ENCODE data around the gene CLDN25. TPM values are rescaled to one million over a fixed set of nuclear protein-coding genes. Genes with fewer than 3 reads are reported as not detected.

Gene CLDN25
- total RNA-seq, 1 donor from 2014 or later, result not detected

DNA sequence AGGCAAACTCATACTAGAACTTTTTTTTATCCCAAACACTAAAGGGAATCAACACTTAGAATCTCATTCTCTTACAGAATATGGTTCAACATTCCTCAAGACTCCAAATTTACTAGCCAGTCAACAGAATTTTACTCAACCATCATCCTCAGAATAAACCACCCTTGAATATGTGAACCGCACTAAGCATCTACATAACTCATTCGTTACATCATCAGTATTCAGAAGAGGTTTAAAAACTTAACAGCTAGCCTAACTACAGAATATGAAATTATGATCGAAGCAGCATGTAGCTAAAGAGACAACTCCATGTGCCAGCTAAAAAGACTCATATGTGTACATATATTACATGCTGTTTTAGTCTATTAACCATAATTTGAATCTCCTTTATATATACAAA lies 47.9 kb downstream of the CLDN25 start:
- H3K9me3 ChIP-seq (ENCODE audit: insufficient read depth, low read depth, low read length), result no peaks in the 10 kb centered on the region
- no peaks in the 10 kb centered on the region for H3K36me3 ChIP-seq (ENCODE audit: insufficient read depth, low read length)
- H2AFZ ChIP-seq (ENCODE audit: low read depth, low read length), result no peak overlapping the region
- H3K79me2 ChIP-seq (ENCODE audit: insufficient read depth, low read length), result no peaks in the 10 kb centered on the region
- Mint-ChIP-seq H3K4me1 (ENCODE audit: low read depth, unreplicated experiment) (no peaks in the 10 kb centered on the region), H3K27ac (ENCODE audit: unreplicated experiment) (no peak overlapping the region), H3K27me3 (ENCODE audit: low read depth, unreplicated experiment) (no peaks in the 10 kb centered on the region), H3K4me3 (ENCODE audit: unreplicated experiment) (no peak overlapping the region), H3K9me3 (ENCODE audit: unreplicated experiment) (no peaks in the 10 kb centered on the region), H3K36me3 (ENCODE audit: low read depth, unreplicated experiment) (peaks cover 22% of the 10 kb centered on the region)
- H3K27me3 ChIP-seq (ENCODE audit: insufficient read depth, low read length), result no peaks in the 10 kb centered on the region
- H3K4me1 ChIP-seq (ENCODE audit: insufficient read depth, low read length), result no peaks in the 10 kb centered on the region
- H4K20me1 ChIP-seq (ENCODE audit: insufficient read depth, low read length), result no peaks in the 10 kb centered on the region
- DNase-seq (ENCODE audit: low read depth) (no peak), FAIRE-seq (no peak)
- no peak overlapping the region for H3K4me2 ChIP-seq (ENCODE audit: low read length)
- TF ChIP-seq, protein P1, sequence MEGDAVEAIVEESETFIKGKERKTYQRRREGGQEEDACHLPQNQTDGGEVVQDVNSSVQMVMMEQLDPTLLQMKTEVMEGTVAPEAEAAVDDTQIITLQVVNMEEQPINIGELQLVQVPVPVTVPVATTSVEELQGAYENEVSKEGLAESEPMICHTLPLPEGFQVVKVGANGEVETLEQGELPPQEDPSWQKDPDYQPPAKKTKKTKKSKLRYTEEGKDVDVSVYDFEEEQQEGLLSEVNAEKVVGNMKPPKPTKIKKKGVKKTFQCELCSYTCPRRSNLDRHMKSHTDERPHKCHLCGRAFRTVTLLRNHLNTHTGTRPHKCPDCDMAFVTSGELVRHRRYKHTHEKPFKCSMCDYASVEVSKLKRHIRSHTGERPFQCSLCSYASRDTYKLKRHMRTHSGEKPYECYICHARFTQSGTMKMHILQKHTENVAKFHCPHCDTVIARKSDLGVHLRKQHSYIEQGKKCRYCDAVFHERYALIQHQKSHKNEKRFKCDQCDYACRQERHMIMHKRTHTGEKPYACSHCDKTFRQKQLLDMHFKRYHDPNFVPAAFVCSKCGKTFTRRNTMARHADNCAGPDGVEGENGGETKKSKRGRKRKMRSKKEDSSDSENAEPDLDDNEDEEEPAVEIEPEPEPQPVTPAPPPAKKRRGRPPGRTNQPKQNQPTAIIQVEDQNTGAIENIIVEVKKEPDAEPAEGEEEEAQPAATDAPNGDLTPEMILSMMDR (IDR thresholded peaks at IDR 0.05; ENCODE audit: insufficient read depth, low read depth, low read length), result no peak
- H3K9ac ChIP-seq (ENCODE audit: low read length), result no peak overlapping the region
- H3K27ac ChIP-seq (ENCODE audit: low read depth, low read length), result no peak overlapping the region
- no peak overlapping the region for H3K4me3 ChIP-seq (ENCODE audit: insufficient read depth, low read depth, low read length)

DNA sequence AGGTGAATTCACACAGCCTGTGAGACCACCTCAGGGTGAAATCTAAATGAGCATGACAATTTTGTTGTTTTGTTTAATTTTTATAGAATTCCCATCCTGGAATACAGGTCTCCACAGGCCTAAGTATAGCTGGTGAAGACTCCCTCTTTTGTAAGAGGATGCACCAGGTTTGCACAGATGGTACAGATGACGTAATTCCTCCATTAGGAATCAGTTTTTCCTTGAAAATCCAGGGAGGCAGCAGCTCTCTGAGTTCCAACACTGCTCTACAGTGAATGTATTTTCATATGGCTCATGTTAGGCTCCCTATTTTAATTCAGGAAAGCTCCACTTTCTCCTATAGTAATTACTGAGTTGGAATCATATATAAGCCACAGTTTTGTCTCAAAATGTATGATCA lies 48.6 kb downstream of the CLDN25 start:
- Histone ChIP-seq H2AFZ (ENCODE audit: low read depth, low read length) (no peak overlapping the region), H3K4me2 (ENCODE audit: low read length) (no peak overlapping the region), H3K4me1 (ENCODE audit: insufficient read depth, low read length) (no peaks in the 10 kb centered on the region), H3K36me3 (ENCODE audit: insufficient read depth, low read length) (no peaks in the 10 kb centered on the region), H4K20me1 (ENCODE audit: insufficient read depth, low read length) (no peaks in the 10 kb centered on the region), H3K27ac (ENCODE audit: low read depth, low read length) (no peak overlapping the region), H3K9ac (ENCODE audit: low read length) (no peak overlapping the region), H3K27me3 (ENCODE audit: insufficient read depth, low read length) (no peaks in the 10 kb centered on the region), H3K4me3 (ENCODE audit: insufficient read depth, low read depth, low read length) (no peak overlapping the region), H3K79me2 (ENCODE audit: insufficient read depth, low read length) (no peaks in the 10 kb centered on the region), H3K9me3 (ENCODE audit: insufficient read depth, low read depth, low read length) (no peaks in the 10 kb centered on the region)
- DNase-seq (ENCODE audit: low read depth), result no peak
- H3K27me3 Mint-ChIP-seq (ENCODE audit: low read depth, unreplicated experiment), result no peaks in the 10 kb centered on the region
- no peaks in the 10 kb centered on the region for H3K4me1 Mint-ChIP-seq (ENCODE audit: low read depth, unreplicated experiment)
- no peaks in the 10 kb centered on the region for H3K9me3 Mint-ChIP-seq (ENCODE audit: unreplicated experiment)
- no peak for TF ChIP-seq EZH2 (IDR thresholded peaks at IDR 0.05; ENCODE audit: insufficient read depth, low read length)
- TF ChIP-seq, protein P1 (IDR thresholded peaks at IDR 0.05; ENCODE audit: insufficient read depth, low read depth, low read length), result no peak
- no peak for FAIRE-seq
- H3K36me3 Mint-ChIP-seq (ENCODE audit: low read depth, unreplicated experiment), result peaks cover 18% of the 10 kb centered on the region
- H3K27ac Mint-ChIP-seq (ENCODE audit: unreplicated experiment), result no peak overlapping the region
- H3K4me3 Mint-ChIP-seq (ENCODE audit: unreplicated experiment), result no peak overlapping the region

DNA sequence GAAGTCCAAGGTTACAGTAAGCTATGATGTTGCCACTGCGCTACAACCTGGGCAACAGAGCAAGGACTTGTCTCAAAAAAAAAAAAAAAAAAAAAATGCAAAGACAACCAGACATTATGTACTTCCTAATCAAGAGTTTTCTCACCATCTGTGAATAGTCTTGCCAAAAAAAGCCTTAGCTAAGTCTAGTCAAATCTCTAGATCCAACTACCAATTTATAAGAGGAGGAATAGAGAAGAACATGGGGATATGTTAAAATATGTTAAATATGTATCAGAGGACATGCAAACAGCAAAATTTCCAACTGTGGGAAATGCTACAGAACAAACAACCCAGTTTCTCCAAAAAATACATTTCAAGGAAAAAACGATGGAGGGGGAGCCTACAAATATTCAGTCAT lies 50.2 kb downstream of the CLDN25 start:
- TF ChIP-seq, protein P1 (IDR thresholded peaks at IDR 0.05; ENCODE audit: insufficient read depth, low read depth, low read length), result no peak
- TF ChIP-seq EZH2 (IDR thresholded peaks at IDR 0.05; ENCODE audit: insufficient read depth, low read length), result no peak
- no peak overlapping the region for H3K27ac ChIP-seq (ENCODE audit: low read depth, low read length)
- H3K27me3 Mint-ChIP-seq (ENCODE audit: low read depth, unreplicated experiment), result no peaks in the 10 kb centered on the region
- H3K4me3 Mint-ChIP-seq (ENCODE audit: unreplicated experiment), result no peak overlapping the region
- H3K27me3 ChIP-seq (ENCODE audit: insufficient read depth, low read length), result no peaks in the 10 kb centered on the region
- no peak overlapping the region for H3K4me3 ChIP-seq (ENCODE audit: insufficient read depth, low read depth, low read length)
- H3K27ac Mint-ChIP-seq (ENCODE audit: unreplicated experiment), result no peak overlapping the region
- DNase-seq (ENCODE audit: low read depth) (no peak), FAIRE-seq (no peak)
- H3K9ac ChIP-seq (ENCODE audit: low read length), result no peak overlapping the region
- peaks cover 17% of the 10 kb centered on the region for H3K36me3 Mint-ChIP-seq (ENCODE audit: low read depth, unreplicated experiment)
- no peaks in the 10 kb centered on the region for H3K9me3 Mint-ChIP-seq (ENCODE audit: unreplicated experiment)
- H2AFZ ChIP-seq (ENCODE audit: low read depth, low read length), result no peak overlapping the region
- no peak overlapping the region for H3K4me2 ChIP-seq (ENCODE audit: low read length)
- H3K4me1 ChIP-seq (ENCODE audit: insufficient read depth, low read length), result no peaks in the 10 kb centered on the region
- no peaks in the 10 kb centered on the region for H3K4me1 Mint-ChIP-seq (ENCODE audit: low read depth, unreplicated experiment)
- H3K36me3 ChIP-seq (ENCODE audit: insufficient read depth, low read length), result no peaks in the 10 kb centered on the region
- H4K20me1 ChIP-seq (ENCODE audit: insufficient read depth, low read length), result no peaks in the 10 kb centered on the region
- H3K79me2 ChIP-seq (ENCODE audit: insufficient read depth, low read length), result no peaks in the 10 kb centered on the region
- no peaks in the 10 kb centered on the region for H3K9me3 ChIP-seq (ENCODE audit: insufficient read depth, low read depth, low read length)

Other genes starting within 250 kb of the CLDN25 start
- gene TMPRSS5, start 73.5 kb upstream of the CLDN25 start, total RNA-seq, result 0.34 and 0.38 TPM in 2 replicates
- 16.6 and 17.9 TPM in 2 replicates for gene ZW10, start 6.1 kb upstream of the CLDN25 start, total RNA-seq
- 35.0 and 39.3 TPM in 2 replicates for gene USP28, start 95.8 kb downstream of the CLDN25 start, total RNA-seq
- gene HTR3B, start 125.0 kb downstream of the CLDN25 start, total RNA-seq, result not detected in 2 replicates
- gene HTR3A, start 195.3 kb downstream of the CLDN25 start, total RNA-seq, result not detected in 2 replicates

Data from astrocyte (in vitro differentiated cells and primary cell).